Measurements from ENCODE around the gene RAB18.
"Not testable (repeated sequence)": the region's sequence is repeated elsewhere in the genome, so short reads cannot be mapped to it uniquely, and the experiment has no call there.

The RAB18 gene

DNA sequence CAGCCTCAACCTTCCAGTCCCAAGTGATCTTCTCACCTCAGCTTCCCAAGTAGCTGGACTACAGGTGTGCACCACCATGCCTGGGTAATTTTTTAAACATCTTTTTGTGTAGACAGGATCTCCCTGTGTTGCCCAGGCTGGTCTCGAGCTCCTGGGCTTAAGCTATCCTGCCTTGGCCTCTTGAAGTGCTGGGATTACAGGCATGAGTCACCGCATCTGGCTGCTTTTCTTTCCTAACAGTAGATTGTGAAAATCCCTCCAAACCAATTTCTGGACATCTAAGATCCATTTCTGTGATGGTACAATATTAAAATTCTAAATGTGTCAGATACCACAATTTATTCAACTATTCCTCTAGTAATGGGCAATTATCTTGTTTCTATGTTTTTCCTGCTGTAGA lies 38.7 kb downstream of the RAB18 start:
- DNase-seq (ENCODE audit: low read depth, low spot score) = peak; percentile 28

DNA sequence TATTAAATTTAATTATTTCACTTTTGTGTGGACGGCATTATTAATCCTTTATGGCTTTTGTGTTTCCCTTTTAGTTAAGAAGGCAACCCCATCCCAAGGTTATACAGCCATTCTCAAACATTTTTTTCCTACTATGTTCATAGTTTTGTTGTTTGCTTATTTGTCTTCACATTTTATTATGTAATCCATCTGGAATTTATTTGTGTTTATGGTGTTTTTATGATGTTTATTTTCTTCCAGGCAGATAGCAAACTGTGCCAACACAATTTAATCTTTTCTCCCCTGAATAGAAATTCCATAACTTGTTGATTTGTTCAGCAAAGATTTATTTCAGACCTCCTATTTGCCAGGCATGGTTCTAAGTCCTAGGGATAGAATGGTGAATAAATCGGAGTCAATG lies 42.9 kb downstream of the RAB18 start:
- DNase-seq (ENCODE audit: low read depth, low spot score) = no peak

DNA sequence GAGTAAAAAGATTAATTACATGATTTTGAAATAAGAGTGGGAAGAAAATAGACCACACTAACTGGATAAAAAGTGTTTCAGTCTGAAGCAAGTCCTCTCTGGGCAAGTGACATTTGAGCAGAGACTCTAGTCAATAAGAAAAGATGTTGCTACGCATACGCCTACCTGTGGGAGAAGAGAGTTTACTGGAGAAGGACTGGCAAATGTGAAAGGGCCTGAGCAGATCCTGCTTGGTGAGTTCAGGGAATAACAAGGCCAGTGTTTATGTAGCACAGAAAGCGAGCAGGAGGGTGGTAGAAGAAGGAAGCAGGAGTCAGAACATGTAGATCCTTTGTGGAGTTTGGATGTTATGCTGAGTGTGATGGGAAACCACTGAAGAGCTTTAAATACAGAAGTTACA lies 43.4 kb downstream of the RAB18 start:
- DNase-seq (ENCODE audit: low read depth, low spot score) = no peak

DNA sequence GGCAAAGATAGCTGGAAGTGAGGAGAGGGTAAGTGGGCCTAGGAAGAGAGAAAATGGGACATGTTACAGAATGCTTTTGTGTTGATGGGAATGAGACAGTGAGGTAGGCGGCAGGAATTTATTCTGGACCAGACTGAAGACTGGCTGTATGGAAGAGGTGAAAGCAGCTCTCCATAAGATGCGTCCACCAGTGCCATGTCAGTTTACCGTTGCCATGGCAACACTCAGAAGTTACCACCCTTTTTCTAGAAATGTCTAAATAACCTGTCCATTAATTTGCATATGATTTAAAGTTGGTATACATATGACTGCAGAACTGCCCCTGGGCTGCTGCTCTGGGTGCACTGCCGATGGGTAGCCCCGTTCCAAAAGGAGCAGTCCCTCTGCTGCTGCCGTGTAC lies 46.7 kb downstream of the RAB18 start:
- DNase-seq (ENCODE audit: low read depth, low spot score) = no peak

DNA sequence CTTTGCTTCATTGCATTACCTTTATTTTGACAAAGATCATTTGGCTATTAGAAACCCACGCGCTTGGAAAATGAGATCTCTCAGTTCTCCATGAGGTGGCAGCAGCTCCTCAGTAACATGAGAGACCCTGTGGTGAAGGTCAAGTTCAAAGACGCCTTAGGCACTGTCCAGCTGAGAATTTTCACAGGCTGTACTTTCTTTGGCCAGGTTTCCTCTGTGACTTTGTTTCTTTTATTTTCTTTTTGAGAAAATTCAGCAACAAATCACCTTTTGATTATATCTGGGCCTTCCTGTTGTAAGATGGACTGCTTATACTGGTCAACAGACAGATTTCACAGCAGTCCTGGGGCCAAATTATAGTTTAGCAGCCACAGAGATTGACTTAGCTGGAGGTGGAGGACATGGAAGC lies 54.5 kb downstream of the RAB18 start:
- peak; percentile 57 for DNase-seq (ENCODE audit: low read depth, low spot score)

DNA sequence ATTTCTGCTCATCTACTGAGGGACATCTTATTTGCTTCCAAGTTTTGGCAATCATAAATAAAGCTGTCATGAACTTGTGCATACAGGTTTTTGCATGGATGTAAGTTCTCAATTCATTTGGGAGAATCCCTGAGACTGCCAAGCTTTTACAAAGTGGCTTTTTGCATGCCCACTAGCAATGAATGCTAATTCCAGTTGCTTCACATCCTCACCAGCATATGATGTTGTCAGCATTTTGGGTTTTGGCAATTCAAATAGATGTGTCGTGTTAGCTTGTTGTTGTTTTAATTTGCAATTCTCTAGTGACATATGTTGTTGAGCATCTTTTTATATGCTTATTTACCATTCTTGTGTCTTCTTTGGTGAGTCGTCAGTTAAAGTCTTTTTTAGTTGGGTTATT lies 57.2 kb downstream of the RAB18 start:
- DNase-seq (ENCODE audit: low read depth, low spot score) = no peak

DNA sequence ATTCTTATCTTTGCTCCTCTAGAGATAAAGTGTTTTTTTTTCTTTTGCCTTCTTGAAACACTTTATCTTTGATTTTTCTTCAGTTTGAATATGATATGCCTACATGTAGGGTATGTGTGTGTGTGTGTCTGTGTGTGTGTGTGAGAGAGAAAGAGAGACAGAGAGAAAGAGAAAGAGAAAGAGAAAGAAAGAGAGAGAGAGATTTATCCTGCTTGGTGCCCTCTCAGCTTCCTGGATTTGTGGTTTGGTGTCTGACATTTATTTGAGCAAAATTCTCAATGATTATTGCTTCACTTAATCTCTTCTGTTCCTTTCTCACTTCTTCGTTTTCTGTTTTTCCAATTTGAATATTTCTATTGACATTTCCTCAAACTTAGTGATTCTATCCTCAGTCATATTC lies 60.3 kb downstream of the RAB18 start:
- DNase-seq (ENCODE audit: low read depth, low spot score) = no peak

DNA sequence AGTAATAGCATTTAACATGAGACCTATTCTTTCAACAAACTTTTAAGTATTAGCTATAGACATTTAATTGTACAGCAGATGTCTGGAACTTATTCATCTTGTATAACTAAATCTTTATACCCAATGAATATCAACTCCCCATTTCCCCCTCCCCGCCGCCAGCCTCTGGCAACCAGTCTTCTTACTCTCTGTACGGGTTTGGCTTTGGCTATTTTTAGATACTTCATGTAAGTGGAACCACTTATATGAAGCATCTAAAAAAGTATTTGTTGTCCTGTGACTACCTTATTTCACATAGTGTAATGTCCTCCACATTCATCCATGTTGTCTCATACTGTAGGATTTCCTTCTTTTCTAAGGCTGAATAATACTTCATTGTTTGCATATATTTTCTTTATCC lies 60.8 kb downstream of the RAB18 start:
- DNase-seq (ENCODE audit: low read depth, low spot score) = no peak

DNA sequence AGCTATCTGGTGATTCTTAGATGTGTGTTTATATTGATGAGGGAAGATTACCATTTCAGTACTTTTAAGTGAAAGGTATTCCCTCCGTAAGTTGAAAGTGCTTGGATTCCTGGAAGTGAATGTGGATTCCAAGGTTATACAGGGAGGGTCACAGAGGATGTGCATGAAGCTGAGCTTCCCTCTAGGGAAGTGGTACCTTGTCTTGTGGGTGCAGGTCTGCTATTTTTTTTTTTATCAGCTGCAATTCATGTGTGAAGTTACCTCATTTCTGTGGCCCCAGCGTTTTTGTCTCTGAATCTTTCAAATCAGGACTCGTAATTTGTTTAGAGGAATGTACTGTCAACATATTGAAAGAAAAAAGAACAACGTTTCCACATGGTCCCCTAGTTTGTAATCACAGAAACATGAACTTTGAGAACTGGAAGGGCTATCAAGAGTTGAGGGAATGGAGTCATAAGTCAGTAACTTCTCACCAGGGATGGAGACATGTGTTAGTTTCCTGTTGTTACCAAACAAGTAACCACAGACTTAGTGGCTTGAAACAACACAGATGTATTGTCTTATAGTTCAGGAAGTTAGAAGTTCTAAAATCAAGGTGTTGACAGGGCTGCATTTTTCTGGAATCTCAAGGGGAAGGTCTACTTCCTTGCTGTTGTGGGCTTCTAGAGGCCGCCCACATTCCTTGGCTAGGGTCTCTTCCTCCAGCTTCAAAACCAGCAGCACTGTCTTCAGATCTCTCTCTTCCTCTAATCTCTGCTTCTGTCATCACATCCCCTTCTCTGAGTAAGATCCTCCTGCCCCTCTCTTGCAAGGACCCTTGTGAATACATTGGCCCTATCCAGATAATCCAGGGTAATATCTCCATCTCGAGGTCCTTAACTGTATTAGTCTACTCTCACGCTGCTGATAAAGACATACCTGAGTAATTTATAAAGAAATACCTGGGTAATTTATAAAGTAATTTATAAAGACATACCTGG lies 64.4 kb downstream of the RAB18 start:
- DNase-seq (ENCODE audit: low read depth, low spot score) = no peak

DNA sequence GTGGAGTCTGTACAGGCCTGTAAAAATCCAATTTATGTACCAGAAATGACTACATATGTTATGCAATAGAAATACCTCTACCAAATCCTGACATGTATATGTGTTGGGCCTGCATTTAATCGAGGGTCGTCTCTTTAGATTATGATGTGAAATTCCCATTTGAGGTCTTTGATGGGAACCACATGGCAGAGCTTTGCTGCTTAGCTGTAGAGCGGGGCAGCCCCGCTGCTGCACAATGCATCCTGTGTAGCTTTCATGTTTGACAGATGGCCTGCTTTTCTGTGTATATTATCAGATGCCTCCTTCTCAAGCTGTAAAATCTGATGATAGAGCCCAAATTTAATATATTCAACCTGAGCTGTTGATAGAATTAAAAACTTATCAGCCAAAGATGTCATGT lies 65.8 kb downstream of the RAB18 start:
- no peak for DNase-seq (ENCODE audit: low read depth, low spot score)

DNA sequence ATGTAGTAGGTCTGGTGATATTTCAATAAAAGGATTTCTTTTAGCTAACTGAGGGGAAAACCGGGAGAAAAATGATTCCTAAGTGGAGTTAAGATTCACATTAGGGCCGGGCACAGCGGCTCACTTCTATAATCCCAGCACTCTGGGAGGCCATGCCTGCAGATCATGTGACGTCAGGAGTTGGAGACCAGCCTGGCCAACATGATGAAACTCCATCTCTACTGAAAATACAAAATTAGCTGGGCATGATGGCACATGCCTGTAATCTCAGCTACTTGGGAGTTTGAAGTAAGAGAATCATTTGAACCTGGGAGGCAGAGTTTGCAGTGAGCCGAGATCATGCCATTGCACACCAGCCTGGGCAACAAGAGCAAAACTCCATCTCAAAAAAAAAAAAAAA lies 72.9 kb downstream of the RAB18 start:
- DNase-seq (ENCODE audit: low read depth, low spot score) = not testable (repeated sequence)

DNA sequence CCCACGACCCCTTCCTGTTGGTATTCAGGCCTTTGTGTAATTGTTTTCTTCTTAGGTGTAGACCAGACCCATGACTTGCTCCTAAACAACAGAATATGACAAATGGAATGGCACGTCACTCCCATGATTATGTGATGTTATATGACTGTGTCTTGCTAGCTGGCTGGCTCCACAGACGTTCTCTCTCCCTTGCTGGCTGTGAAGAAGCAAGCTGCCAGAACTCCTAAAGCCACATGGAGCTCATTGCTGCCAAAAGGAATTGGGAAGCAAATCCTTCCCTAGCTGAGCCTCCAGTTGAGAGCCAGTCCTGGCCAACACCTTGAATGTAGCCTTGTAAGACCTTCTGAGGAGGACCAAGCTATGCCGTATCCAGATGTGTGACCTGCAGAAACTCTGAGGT lies 74.2 kb downstream of the RAB18 start:
- DNase-seq (ENCODE audit: low read depth, low spot score) = no peak

DNA sequence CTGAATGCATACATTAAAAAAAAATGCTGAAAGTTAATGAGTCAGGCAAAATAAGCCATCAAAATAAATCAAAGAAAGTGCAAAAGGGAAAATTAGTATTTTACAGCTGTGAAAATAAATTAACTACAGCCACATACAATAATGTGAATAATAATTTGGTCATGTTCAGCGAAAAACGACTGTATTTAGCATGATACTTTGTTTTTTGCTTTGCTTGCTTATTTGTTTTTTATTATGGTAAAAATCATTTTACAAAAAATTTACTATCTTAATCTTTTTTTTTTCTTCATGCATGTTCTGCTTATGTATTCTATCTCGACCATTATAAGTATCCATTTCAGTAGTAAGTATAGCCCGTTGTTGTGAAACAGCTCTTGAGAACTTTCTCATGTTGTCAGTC lies 77.1 kb downstream of the RAB18 start:
- DNase-seq (ENCODE audit: low read depth, low spot score) = no peak

DNA sequence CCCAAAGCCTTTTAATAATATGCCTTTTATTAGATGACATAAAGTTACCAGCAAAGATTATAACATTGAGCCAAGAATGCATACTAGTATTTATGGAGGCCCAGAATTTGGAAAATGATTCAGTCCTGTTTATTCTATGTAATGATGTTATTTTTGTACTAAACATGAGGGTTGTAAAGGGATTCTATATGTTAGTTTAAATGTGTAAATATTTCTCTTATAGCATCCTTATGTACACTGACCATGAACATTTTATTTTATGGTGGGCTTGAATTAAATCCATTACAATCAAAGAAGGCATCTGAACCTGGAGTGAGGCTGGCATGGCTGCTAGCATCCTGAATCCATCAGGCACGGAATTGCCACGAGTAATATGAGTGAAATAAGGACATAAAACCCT lies 80.2 kb downstream of the RAB18 start:
- DNase-seq (ENCODE audit: low read depth, low spot score) = no peak
